ENCODE data around the gene PPP2R1B. TPM values are rescaled to one million over a fixed set of nuclear protein-coding genes. Genes with fewer than 3 reads are reported as not detected.

The PPP2R1B gene
- 6.2 and 12.4 TPM in 2 replicates for total RNA-seq

DNA sequence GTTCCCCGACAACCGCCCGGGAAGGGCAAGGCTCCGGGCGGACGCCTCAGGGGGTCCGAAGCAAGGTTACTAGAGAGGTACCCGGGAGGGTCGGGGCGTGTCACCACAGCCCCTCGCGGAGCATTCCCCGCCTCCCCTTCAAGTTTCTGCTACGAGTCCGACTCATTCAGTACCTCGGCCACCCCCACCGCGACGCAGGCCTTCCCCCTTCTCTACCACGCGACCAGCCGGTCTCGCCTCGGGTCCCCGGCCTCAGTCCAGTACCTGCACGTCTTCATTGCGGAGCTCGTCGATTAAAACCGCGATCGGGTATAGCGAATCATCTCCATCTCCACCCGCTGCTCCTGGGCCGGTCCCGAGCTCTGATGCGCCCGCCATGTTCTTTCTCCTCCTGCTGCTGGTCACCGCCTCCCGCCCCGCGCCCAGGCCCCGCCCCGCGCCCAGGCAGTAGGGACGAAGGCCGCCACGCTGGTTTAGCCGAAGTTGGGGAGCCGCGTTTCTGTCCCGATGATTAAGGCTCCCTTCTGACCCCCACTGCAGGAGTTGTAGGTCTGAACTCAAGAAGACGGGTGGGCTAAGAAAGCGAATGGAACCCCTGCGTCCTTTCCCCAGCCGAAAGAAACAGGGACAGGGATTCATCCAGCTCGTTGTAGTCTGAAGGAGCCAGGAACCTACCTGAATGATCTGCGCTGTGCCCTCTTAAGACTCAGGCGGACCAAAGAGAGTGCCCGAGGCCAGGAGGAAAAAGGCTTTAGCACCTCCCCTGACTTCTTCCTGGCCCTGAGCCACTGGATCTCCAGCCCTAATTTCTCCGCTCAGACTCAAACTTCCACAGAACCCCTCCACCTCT is at the start of gene PPP2R1B:
Gene PPP2R1B (minus strand): TSS at position 406 of the 850 bp plus-strand sequence. CDS start 28 bp downstream, at position 378.

Other genes with a start within 250 kb of the PPP2R1B start
- 3.9 and 4.1 TPM in 2 replicates for gene LAYN, start 225.7 kb downstream of the PPP2R1B start, total RNA-seq
- gene SIK2, start 163.9 kb downstream of the PPP2R1B start, total RNA-seq = 14.6 and 15.1 TPM in 2 replicates
- gene ALG9, start 105.2 kb upstream of the PPP2R1B start, total RNA-seq = 13.5 and 18.2 TPM in 2 replicates
- 1.5 and 2.5 TPM in 2 replicates for gene FDXACB1, start 112.8 kb upstream of the PPP2R1B start, total RNA-seq
- 19.3 and 24.9 TPM in 2 replicates for gene CFAP68, start 113.2 kb upstream of the PPP2R1B start, total RNA-seq
- gene CRYAB, start 145.4 kb upstream of the PPP2R1B start, total RNA-seq = 53.4 and 56.3 TPM in 2 replicates
- 0.94 and 2.0 TPM in 2 replicates for gene HSPB2, start 146.3 kb upstream of the PPP2R1B start, total RNA-seq
- gene C11orf52, start 152.5 kb upstream of the PPP2R1B start, total RNA-seq = 1.4 and 2.2 TPM in 2 replicates
- gene DIXDC1, start 171.0 kb upstream of the PPP2R1B start, total RNA-seq = 15.8 and 16.3 TPM in 2 replicates

All from cardiac ventricle fibroblast (primary cell).